ENCODE data around the gene TTYH2. TPM values are rescaled to one million over a fixed set of nuclear protein-coding genes. Genes with fewer than 3 reads are reported as not detected.

Gene TTYH2
- total and polyA plus RNA-seq, 2 of the 4 experiments (the other 2 are of a cell fraction): 2.3 to 6.8 TPM

GRCh38 chr17:74199306-74200092 is 13.9 kb upstream of the TTYH2 start (continued):
- TF ChIP-seq MXI1 (IDR thresholded peaks at IDR 0.05; ENCODE audit: borderline replicate concordance, low read depth, low read length) (no peak), CEBPB (IDR thresholded peaks at IDR 0.05; ENCODE audit: low read depth, low read length) (no peak)

- Histone ChIP-seq H3K4ac (ENCODE audit: low read depth, low read length) (no peak overlapping the region), H2BK120ac (ENCODE audit: low read depth, low read length) (no peak overlapping the region), H3K4me3 (ENCODE audit: insufficient read depth, low read depth, low read length) (no peak overlapping the region), H3K56ac (ENCODE audit: extremely low read depth, insufficient read depth, low read length) (no peak overlapping the region), H3K18ac (ENCODE audit: low read depth, low read length) (no peak overlapping the region), H3K9ac (ENCODE audit: low read depth, low read length) (no peak overlapping the region), H4K5ac (ENCODE audit: low read depth, low read length) (no peak overlapping the region), H4K8ac (ENCODE audit: low read depth in 2 of 2, low read length in 2 of 2) (no peak overlapping the region), H4K91ac (ENCODE audit: insufficient read depth, low read depth, low read length) (no peak overlapping the region), H2BK5ac (ENCODE audit: low read depth, low read length, poor library complexity, severe bottlenecking) (no peak overlapping the region), H3K79me1 (ENCODE audit: low read depth in 1 of 2, low read length in 2 of 2) (peaks cover 3 to 11% of the 10 kb centered on the region in 2 experiments), H2AFZ (replicated peaks; ENCODE audit: low read length, poor library complexity) (no peak overlapping the region), H3K23ac (ENCODE audit: low read depth, low read length) (no peak overlapping the region), H3K36me3 (ENCODE audit: control insufficient read depth, insufficient read depth, low read length) (peaks cover under 1% of the 10 kb centered on the region; the same call in 1 of the 2 replicates), H3K9me1 (ENCODE audit: insufficient read depth, low read length) (no peaks in the 10 kb centered on the region), H3K27me3 (ENCODE audit: control insufficient read depth, insufficient read depth, low read length) (peaks cover 27% of the 10 kb centered on the region), H3K4me1 (ENCODE audit: control insufficient read depth, insufficient read depth, low read length) (peaks cover 3% of the 10 kb centered on the region), H3K9me3 (ENCODE audit: control insufficient read depth, insufficient read depth, low read length) (no peaks in the 10 kb centered on the region), H2AK5ac (ENCODE audit: low read depth, low read length) (no peak overlapping the region), H3K27ac (ENCODE audit: insufficient read depth, low read length) (no peak overlapping the region), H2BK15ac (ENCODE audit: low read depth, low read length) (no peak overlapping the region), H2BK20ac (ENCODE audit: low read depth, low read length) (no peak overlapping the region), H2AK9ac (replicated peaks; ENCODE audit: low read depth, low read length, poor library complexity) (no peak overlapping the region), H4K20me1 (ENCODE audit: insufficient read depth, low read length) (peaks cover 16% of the 10 kb centered on the region), H3K14ac (replicated peaks; ENCODE audit: low read depth, low read length) (no peak overlapping the region), H3K4me2 (ENCODE audit: low read depth, low read length) (no peak overlapping the region)
- intact Hi-C loops (cut with micrococcal nuclease) (no loop called here), in situ Hi-C loops (cut with MboI; ENCODE audit: low sequenced_read_pairs) (loop anchor here (25.0 kb wide), 1 partner anchor 662 kb away; the partner anchor contains the start of genes FDXR and GRIN2C), dilution Hi-C loops (cut with HindIII; ENCODE audit: low sequenced_read_pairs, unreplicated experiment) (no loop called here)
- DNase-seq (no peak), ATAC-seq (ENCODE audit: low read depth) (no peak)
- POLR2A ChIA-PET (ENCODE audit: unreplicated experiment): interaction anchor here (1.1 kb wide), 1 partner anchor 13 kb away, joined by 4 read pairs; the partner anchor contains the start of gene TTYH2
- no peak for TF ChIP-seq ELK1 (IDR thresholded peaks at IDR 0.05; ENCODE audit: borderline replicate concordance, low read depth, low read length)
- no peak for TF ChIP-seq FOS (IDR thresholded peaks at IDR 0.05; ENCODE audit: low read depth, low read length)
- TF ChIP-seq NFE2L2 (IDR thresholded peaks at IDR 0.05; ENCODE audit: low read depth, low read length): no peak
- TF ChIP-seq CEBPB (IDR thresholded peaks at IDR 0.05; ENCODE audit: low read depth, low read length): no peak
- TF ChIP-seq SMC3 (IDR thresholded peaks at IDR 0.05; ENCODE audit: low read depth, low read length): no peak
- TF ChIP-seq CTCF (conservative IDR thresholded peaks at IDR 0.05; ENCODE audit: low read depth, low read length): no peak
- 55% methylated on average over 2 of the region's 10 CpGs; no CpG with 5 or more reads in 1 of the 2 experiments for WGBS, 2 experiments (ENCODE audit: extremely low coverage in 2 of 2, insufficient read length in 1 of 2)
- no TSS peak for BruUV-seq (replicated peaks)
- CTCF ChIA-PET: interaction anchor here (0.6 to 1.1 kb wide), 9 partner anchors 8 to 774 kb away, joined by 3 to 9 read pairs (median 5); partner anchors contain the start of gene TTYH2
These were observed 13.3 kb upstream of the TTYH2 start for GRCh38 chr17:74200112-74200511.
